Posterior vena cava (tissue), 2 donors: ENCODE measurements around the gene UBLCP1. TPM values are rescaled to one million over a fixed set of nuclear protein-coding genes. Genes with fewer than 3 reads are reported as not detected.
"Not testable (repeated sequence)": the region's sequence is repeated elsewhere in the genome, so short reads cannot be mapped to it uniquely, and the experiment has no call there.

ENCODE experiments used
- DNase-seq: peaks from one replicate; pipeline ENCODE4 v3.0.0-alpha.2; 2020; ENCODE audit warnings: low spot score
- intact Hi-C, 2 donors: fragments of 100-400 bp; cut with DNase I; formaldehyde crosslinking; loops; one replicate each; pipeline versions ENCODE4 v1.14.1 to v1.14.2; 2022 to 2023
- long read RNA-seq, 2 donors: library from polyadenylated mRNA; unstranded; transcript quantifications; one replicate each; pipeline ENCODE4 v2.0.0, GENCODE V29; 2020 to 2021
- total RNA-seq, 2 donors: library from RNA; stranded (reverse); fragmentation: NEBNext Ultra II Directional; extraction: Animal tissue kit (Norgen Biotek cat#: 25700); gene quantifications; one replicate each; pipeline ENCODE4 v1.2.1, GENCODE V29; 2021
- donor health status: DM: yes; HTN: yes; CAD: no.
- donor health status: DM: yes; HTN: yes; CAD: no.

Gene UBLCP1, protein sequence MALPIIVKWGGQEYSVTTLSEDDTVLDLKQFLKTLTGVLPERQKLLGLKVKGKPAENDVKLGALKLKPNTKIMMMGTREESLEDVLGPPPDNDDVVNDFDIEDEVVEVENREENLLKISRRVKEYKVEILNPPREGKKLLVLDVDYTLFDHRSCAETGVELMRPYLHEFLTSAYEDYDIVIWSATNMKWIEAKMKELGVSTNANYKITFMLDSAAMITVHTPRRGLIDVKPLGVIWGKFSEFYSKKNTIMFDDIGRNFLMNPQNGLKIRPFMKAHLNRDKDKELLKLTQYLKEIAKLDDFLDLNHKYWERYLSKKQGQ
- total RNA-seq, result 10 to 100 TPM; 26.5 to 30.9 TPM
- long read RNA-seq, donor 1, transcript UBLCP1-201 (11 exons, 2,392 nt), result major isoform, 6 of 8 reads
- long read RNA-seq, donor 1, partial matches to known transcripts, result 1 of 8 reads
- long read RNA-seq, donor 1, other reads (novel, unspliced or antisense), result 1 of 8 reads
- long read RNA-seq, donor 2, transcript UBLCP1-201 (11 exons, 2,392 nt), result major isoform, 39 of 44 reads
- long read RNA-seq, donor 2, partial matches to known transcripts, result 5 of 44 reads
- long read RNA-seq, donor 2, other reads (novel, unspliced or antisense), result 0 of 44 reads

DNA sequence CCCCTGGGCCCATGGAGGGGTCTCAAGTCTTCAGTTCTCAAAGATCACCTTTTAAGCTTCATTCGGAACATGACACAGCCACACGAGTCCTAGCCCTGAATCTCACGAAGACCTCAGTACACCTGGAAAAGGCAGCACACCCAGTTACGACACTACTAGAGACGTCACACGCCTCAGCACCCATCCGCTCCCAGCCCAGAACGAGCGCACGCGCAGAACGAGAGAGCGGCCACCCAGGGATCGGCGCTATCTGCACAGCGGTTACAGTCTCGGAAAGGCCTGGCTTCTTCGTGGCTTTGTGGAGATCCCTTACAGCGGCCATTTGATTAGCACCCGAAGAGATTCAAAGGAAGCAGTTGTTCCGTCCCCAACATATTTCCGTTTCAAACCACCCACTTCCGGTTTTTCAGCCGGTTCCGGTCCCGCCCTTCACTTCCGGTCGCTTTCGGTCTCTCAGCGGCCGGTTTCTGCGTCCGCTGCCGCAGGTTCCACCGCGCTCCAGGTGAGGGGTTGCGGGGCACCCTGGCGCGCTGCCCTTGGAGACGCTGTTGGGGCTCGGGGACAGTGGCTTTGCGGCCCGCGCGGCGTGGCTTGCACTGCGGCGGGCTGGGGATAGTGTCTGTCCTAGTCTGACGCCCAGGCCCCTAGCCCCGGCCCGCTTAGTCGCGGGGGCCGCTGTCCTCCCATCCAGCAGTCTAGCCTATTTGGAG, at the start of gene UBLCP1:
UBLCP1 (plus strand) TSS at position 432 of the 710 bp plus-strand sequence. CDS start 5,626 bp downstream, outside the sequence.
- intact Hi-C loops, result loop anchor here in 1 of 2 donors (5.0 kb wide), 1 partner anchor 106 kb away; no protein-coding TSS in a partner anchor

DNA sequence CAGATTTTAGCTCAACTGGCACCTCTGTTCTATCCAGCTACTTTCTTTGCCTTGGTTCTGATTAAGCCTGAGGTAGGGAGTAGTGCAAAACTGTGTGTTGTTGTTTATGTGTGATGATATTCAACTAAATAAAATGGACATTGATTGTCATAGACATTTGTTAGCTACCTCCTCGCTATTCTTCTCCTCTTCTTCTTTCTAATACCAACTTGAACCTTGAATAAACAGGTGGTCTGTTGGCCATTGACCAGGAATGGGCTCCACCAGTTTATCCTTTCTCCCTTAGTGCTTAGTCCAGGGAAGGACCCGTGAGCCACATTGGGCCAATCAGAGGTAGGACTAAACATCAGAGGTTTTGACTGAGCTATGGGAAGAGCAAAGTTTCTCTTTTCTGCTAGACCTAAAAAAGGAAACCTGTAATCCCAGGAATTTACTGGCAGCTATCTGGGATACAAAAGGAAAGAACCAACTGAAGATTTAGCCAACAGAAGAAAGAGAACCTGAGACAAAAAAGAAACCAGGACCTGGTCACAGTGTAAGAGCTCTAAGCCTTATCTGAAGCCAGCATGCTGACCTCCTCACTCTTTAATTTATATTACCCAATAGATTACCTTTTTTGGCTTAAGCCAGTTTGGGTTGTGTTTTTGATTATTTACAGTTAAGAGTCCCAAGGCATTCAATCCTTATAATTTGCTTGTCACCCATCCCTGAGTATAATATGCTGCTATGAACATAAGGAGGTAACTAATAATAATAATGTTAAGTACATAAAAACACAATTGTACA, 48.4 kb upstream of the UBLCP1 start:
- intact Hi-C loops, result no loop called here
- DNase-seq, result no peak

More for the DNA sequence above, at the start of gene UBLCP1:
- DNase-seq, result peak; percentile 92

DNA sequence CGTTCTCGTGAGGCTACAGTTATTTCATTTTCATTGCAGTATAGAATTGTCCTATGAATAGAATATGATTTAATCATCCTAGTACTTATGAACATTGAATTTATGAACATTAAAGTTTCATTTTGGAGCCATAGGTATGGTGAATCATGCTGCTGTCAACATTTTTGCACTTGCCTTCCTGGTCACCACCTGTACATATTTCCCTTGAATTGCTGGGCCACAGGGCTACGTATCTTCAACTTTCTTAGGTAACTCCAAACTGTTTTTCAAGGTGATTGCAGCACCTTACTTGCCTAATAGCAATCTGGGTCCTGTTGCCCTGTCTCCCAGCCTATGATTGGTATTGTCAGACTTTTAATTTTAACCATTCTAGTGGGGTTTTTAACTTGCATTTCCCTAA, 47.2 kb upstream of the UBLCP1 start:
- no peak for DNase-seq

DNA sequence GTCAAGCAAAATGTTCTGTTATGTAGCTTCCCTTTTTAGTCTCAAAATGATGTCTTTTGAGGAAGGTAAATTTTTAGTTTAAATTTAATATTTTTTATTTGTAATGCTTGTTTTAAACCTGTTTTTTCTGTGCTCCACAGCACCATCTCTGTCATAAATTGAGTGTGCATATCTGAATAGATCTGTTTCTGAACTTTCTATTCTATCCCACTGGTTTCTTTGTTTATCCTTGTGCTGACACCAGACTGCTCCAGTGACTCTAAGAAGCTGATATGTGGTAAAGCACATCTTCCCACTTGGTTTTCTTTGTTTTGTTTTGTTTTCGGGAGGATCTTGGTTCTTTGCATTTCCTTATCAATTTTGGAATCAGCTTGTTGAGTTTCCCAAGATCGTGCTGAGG, 46.6 kb upstream of the UBLCP1 start:
- no peak for DNase-seq
- intact Hi-C loops, result no loop called here

More for the DNA sequence above, 47.2 kb upstream of the UBLCP1 start:
- intact Hi-C loops, result no loop called here

DNA sequence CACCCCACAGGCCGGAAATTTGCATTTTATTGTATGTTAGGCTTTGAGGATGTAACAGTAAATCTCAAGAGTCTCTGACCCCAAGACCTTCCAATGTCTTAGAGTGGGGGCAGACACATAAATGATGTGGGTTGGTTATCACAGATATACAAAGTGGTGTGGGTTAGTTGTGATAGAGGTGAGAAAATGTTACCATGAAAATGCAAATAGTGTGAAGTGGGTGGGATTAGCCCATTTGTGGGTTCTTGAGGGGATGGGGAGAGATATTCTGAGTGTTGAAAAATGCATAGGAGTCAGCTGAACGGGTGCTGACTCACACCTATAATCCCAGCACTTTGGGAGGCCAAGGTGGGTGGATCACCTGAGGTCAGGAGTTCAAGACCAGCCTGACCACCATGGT, 45.9 kb upstream of the UBLCP1 start:
- DNase-seq, result no peak
- intact Hi-C loops, result no loop called here

DNA sequence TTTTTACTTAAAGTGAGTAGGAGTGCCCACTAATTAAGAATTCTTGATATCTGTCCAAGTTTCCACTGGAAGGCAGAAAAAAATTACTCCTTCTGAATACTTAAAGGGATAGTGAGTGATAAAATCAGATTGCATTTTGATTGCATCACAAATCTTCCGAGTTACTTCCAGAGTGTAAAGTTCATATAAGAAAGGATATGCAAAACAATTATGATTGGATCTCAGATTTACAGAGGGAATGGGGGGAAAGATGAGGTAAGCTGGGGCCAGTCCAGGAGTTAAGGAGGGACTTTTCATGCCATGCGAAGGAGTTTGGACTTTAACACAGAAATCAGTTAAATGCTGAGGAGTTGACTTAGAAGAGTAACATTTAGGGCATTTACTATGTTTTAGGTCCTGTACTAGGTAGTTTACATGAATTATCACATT, 44.5 kb upstream of the UBLCP1 start:
- intact Hi-C loops, result no loop called here
- no peak for DNase-seq

DNA sequence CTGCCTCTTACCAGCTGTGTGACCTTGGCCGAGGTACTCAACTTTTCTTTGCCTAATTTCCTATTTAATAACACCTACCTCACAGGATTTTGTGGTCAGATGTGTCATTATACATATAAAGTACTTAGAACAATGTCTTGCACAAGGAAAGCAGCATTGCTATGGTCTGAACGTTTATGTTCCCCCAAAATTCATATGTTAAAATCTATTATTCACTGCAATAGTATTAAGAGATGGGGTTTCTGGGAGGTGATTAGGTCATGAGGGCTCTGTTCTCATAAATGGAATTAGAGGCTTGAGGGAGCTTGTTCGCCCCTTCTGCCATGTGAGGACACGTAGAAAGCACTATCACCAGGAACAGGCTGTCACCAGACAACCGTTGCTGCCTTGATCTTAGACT, 42.9 kb upstream of the UBLCP1 start:
- intact Hi-C loops, result no loop called here

DNA sequence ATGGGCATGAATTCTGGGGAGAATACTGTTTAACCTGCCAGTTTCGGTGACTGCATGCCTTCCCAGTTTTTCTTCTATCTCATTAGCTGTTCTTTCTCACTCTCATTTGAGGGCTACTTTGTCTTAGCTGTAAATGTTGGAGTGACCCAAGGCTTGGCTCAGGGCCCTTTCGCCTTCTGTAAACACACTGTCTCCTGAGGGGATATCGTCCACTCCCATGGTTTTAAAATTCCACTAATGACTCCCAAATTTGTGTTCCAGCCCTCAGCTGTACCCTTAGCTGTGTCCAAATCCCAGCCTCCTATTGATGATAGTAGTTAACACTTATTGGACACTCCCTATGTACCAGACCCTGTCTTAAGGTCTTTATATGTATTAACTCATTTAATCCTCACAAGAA, 39.6 kb upstream of the UBLCP1 start:
- intact Hi-C loops, result no loop called here
- no peak for DNase-seq

More for the DNA sequence above, 42.9 kb upstream of the UBLCP1 start:
- DNase-seq, result no peak

DNA sequence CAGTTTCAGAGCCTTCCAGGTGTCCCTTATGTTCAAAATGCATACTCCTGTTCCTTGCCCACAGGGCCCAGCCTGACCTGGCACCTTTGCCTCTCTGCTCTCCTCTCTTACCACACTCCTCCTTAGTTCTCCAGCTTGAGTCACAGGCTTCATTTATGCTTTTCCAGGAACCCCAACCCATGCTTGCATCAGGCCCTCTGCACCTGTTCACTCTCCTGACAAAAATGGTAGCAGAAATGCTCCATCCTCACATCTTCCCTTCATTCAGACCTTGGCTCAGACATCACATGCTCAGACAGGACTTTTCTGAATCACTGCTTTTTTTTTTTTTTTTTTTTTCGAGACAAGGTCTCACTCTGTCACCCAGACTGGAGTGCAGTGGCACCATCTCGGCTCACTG, 38.6 kb upstream of the UBLCP1 start:
- intact Hi-C loops, result no loop called here
- no peak for DNase-seq

DNA sequence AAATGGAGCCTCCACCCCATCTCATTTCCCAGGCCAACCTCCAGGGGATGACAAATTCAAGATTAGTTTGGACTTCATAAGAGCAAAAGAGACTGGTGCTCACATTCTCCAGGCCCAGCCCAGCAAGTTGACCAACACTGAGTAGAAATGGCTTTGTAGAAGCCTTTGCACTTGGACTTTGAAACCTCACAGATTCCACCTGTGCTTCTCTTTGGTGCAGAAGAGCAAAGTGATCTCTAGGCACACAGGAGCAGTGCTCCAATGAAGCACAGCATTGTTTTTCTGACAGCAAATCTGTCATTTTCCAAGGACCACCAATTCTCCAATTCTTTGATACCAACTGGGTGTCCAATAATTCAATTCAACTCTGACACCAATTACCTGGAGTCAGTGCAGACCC, 36.6 kb upstream of the UBLCP1 start:
- intact Hi-C loops, result no loop called here
- no peak for DNase-seq

DNA sequence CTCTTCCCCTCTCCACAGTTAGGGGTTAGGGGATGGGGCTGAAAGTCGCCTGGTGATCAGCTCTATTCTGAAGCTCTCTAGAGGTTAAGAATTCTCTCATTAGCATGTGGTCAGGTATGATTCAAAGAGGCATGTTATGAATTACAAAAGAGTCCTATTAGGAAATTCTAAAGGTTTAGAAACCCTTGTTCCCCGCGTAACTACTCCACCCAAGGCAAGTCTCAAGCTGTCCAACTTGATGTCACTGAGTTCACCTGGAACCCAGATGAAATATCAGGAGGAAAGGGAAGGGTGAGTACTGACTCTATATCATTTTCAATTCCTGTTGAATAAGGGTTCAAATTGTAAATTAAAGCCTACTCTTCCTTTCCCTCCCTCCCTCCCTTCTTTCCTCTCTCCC, 35.6 kb upstream of the UBLCP1 start:
- DNase-seq, result no peak
- intact Hi-C loops, result no loop called here

DNA sequence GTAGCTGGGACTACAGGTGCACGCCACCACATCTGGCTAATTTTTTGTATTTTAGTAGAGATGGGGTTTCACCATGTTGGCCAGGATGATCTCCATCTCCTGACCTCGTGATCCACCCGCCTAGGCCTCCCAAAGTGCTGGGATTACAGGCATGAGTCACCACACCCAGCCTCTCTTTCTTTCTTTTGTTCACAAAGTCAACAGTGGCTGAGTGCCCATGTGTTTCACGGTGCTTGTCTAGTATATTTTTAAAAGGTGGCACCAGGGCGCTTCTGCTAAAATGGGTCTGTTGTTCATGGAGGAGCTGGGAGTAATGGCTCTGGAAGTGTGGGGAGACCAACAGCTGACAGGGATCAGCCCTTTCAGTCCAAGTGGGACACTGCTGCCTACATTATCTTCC, 35.0 kb upstream of the UBLCP1 start:
- intact Hi-C loops, DNase-seq: not testable (repeated sequence)

DNA sequence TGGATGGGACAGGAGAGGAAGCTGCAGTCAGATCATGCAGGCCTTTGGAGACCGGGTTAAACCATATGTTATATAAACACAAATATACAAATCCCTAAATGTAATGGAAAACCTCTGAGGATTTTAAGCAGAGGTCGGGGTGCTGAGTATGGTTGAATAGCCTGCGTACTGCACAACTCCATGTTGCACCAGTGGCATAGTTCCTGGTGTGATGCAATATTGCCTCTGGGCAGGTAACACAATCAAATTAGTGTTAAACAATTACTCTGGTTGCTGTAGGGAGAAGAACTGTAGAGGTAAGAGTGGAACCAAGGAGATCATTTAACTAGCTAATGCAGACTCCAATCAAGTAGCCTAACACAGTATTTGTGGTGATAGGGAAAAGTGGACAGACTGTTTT, 32.4 kb upstream of the UBLCP1 start:
- intact Hi-C loops, result no loop called here
- DNase-seq, result no peak

DNA sequence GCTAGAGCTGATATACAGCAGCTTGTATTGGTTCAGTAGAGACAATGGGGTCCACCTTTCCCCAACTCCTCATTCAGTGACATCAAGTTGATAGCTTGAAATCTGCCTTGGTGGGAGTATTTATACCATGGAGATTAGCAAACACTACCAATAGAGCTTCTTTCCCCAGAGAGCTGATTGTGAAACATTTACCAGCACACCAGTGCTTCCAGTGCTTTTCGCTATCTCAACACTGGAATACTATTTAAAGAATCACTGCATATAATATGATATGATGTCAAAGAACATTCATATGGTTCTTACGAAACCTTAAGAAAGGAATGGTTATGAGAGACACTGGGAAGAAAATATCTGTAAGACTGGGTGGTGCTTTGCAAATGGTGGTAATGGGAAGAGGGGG, 31.9 kb upstream of the UBLCP1 start:
- intact Hi-C loops, result no loop called here
- DNase-seq, result no peak

DNA sequence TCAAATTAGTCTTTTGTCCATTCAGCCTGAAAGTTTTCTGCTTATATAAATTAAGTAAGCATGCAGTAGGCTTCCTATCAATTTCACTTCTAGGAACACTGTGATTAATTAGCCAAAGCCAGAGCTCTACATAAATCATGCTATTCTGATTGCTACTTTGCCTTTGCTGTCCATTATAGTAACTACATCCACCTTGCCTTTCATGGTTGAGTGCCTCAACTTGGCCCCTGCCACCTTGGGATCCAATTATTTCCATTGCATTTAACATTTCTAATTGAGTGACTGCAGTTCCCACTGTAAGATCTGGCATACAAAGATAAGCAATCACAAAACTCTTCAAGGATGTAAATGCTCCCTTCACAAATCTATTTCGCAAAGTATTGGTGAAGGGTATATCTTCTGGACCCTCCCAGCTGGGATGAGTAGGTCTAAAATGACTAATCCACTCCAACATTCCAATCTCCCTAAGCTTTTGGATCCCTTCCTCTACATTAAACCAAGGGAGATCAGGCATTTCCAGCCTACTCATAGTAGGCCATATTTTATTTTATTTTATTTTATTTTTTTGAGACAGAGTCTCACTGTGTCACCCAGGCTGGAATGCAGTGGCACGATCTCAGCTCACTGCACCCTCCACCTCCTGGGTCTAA, 27.1 kb upstream of the UBLCP1 start:
- DNase-seq, intact Hi-C loops: not testable (repeated sequence)

DNA sequence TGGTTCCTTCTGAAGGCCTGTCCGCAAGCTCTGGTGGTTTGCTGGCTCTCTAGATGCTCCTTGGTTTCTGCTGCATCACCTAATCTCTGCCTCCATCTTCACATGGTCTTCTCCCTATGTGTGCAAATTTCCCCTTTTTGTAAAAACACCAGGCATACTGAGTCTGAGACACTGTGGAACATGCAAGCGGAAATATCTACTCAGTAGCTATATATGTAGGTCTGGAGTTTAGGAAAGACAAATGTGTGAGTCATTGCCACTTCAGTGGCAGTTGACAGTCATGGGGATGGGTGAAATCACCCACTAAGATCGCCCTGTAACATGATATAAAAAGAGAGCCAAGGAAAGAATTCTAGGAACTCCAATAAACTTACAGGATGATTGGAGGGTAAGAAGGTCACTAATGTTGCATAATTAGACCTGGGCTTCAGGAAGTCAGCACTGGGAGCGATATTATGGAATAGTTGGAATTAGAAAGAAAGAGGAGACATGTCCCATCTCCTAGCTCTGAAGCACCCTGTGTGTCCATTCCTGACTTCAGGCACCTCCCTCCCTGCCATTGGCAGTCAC, 22.7 kb upstream of the UBLCP1 start:
- no peak for DNase-seq
- intact Hi-C loops, result no loop called here

DNA sequence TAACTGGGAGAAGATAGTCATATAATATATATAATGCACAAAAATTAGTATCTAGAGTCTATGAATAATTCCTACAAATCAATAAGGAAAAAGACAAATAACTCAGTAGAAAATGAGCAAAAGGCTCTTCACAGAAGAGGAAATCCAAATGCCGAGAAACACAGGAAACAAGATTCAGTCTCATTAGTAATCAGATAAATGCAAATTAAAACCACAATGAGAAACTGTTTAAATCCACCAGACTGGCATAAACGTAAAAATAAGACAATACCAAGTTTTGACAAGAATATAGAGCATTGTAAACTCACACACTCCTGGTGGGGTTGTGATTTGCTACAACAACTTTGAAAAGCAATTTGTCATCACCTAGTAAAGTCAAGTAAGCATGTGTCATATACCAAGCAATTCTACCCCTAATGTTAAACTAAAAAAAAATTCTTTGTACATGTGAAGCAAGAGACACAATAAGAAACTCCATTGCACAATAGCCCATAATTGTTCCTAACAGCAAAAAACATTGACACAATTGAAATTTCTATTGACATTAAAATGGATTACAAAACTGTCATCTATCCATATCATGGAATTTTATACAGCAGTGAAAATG, 21.0 kb upstream of the UBLCP1 start:
- no peak for DNase-seq
- intact Hi-C loops, result no loop called here

DNA sequence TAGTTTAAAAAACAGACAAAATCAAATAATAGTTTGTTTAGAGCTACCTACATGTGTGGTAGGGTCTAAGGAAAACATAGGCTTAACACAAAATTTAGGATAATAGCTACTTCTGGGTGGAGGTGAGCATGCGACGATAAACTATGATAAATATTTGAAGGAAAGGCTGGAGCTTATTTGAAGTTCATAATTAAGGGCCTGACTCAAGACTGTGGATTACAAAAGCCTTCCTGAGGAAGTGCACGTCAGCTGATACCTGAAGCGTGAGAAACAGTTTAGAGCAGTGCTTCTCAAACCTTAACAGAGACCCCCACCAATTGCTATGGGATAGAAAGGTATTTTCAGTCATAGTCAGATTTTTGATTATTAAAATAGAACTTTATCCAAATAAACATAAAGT, 20.4 kb upstream of the UBLCP1 start:
- DNase-seq, result no peak
- intact Hi-C loops, result no loop called here
